Middle frontal gyrus (tissue), 1 donor: Measurements from ENCODE around the gene METTL27.
"Not testable (repeated sequence)": the region's sequence is repeated elsewhere in the genome, so short reads cannot be mapped to it uniquely, and the experiment has no call there.

Experiments used
- DNase-seq: peaks from one replicate; pipeline ENCODE4 v3.0.0-alpha.2; 2015; ENCODE audit warnings: low spot score; ENCODE audit errors: extremely low spot score

METTL27 gene

GRCh38 chr7:73869011-73869798 lies 26.9 kb upstream of the METTL27 start:
- no peak for DNase-seq

- no peak for DNase-seq
Measured at GRCh38 chr7:73866446-73866767, 24.1 kb upstream of the METTL27 start.

GRCh38 chr7:73865738-73866445 lies 23.6 kb upstream of the METTL27 start:
- DNase-seq, result no peak

- DNase-seq, result no peak
Measured at GRCh38 chr7:73864981-73865711, 22.8 kb upstream of the METTL27 start.

- DNase-seq, result no peak
Measured at GRCh38 chr7:73861305-73861704, 19.0 kb upstream of the METTL27 start.

GRCh38 chr7:73860859-73861258 lies 18.5 kb upstream of the METTL27 start, which contains the start of gene TMEM270:
TSS of gene TMEM270 (plus strand) at chr7:73861159. CDS start at chr7:73861195, 36 bp downstream.
- no peak for DNase-seq

GRCh38 chr7:73858807-73859206 lies 16.5 kb upstream of the METTL27 start:
- DNase-seq, result no peak

- DNase-seq, result no peak
Measured at GRCh38 chr7:73856941-73857340, 14.6 kb upstream of the METTL27 start.

- no peak for DNase-seq
Measured at GRCh38 chr7:73852500-73852899, 10.2 kb upstream of the METTL27 start.

- no peak for DNase-seq
Measured at GRCh38 chr7:73851410-73852338, 9.4 kb upstream of the METTL27 start.

GRCh38 chr7:73850781-73851207 lies 8.5 kb upstream of the METTL27 start:
- no peak for DNase-seq

- no peak for DNase-seq
Measured at GRCh38 chr7:73847941-73848723, 5.8 kb upstream of the METTL27 start.

GRCh38 chr7:73845701-73846195 lies 3.4 kb upstream of the METTL27 start:
- DNase-seq, result not testable (repeated sequence)

- no peak for DNase-seq
Measured at GRCh38 chr7:73844848-73845460, 2.6 kb upstream of the METTL27 start.

GRCh38 chr7:73844131-73844547 lies 1.8 kb upstream of the METTL27 start:
- no peak for DNase-seq

GRCh38 chr7:73841689-73842066 lies 638 bp downstream of the METTL27 start:
- no peak for DNase-seq

GRCh38 chr7:73840715-73841379 lies 1.5 kb downstream of the METTL27 start:
- no peak for DNase-seq

GRCh38 chr7:73839743-73840714 lies 2.3 kb downstream of the METTL27 start:
- no peak for DNase-seq
